ENCODE results near the gene RAPGEF1. TPM values are rescaled to one million over a fixed set of nuclear protein-coding genes. Genes with fewer than 3 reads are reported as not detected.
A peak's percentile ranks its signal among the peaks of the same experiment; 100 is the strongest.
"Not testable (repeated sequence)": the region's sequence is repeated elsewhere in the genome, so short reads cannot be mapped to it uniquely, and the experiment has no call there.

The RAPGEF1 gene
- total RNA-seq, 2 donors from 2014 or later = 170 to 175 TPM

DNA sequence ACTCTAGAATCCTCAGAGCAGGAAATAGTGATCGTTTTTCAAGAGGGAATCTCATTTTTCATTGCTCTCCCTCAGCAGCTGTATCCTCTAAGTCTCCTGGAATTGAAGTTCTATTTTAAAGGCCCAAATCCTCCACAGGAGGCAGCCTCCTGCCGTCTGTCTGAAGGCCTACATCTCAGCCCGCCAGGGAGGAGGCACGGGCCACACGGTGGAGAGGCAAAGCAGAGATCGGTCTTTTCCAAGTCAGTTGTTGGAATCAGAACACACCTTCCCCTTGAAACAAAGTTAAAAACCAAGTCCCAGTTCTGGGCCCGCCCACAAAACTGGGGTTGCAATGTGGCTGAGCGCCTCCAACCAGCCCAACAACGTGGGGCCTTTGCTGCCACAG is 68.7 kb downstream of the RAPGEF1 start:
- H3K27ac Mint-ChIP-seq = peak overlapping the region; percentile 94
- H3K4me3 Mint-ChIP-seq = peak overlapping the region; percentile 82 to 86
- ATAC-seq (replicated peaks in 1 of 2) (no peak), DNase-seq (no peak)
- peaks cover 95% of the 10 kb centered on the region for H3K4me1 Mint-ChIP-seq (ENCODE audit: low read depth)
- H3K27me3 Mint-ChIP-seq (ENCODE audit: low read depth) = no peaks in the 10 kb centered on the region
- peaks cover 3% of the 10 kb centered on the region in 2 donors for H3K36me3 Mint-ChIP-seq (ENCODE audit: insufficient read depth in 2 of 2)
- H3K9me3 Mint-ChIP-seq = no peaks in the 10 kb centered on the region

- no peaks in the 10 kb centered on the region for H3K9me3 Mint-ChIP-seq
- H3K27ac Mint-ChIP-seq = peak overlapping the region; percentile 94
- H3K27me3 Mint-ChIP-seq (ENCODE audit: low read depth) = no peaks in the 10 kb centered on the region
- ATAC-seq (replicated peaks in 1 of 2) (no peak), DNase-seq (no peak)
- peaks cover 95% of the 10 kb centered on the region for H3K4me1 Mint-ChIP-seq (ENCODE audit: low read depth)
- H3K4me3 Mint-ChIP-seq = peak overlapping the region; percentile 82 to 86
- H3K36me3 Mint-ChIP-seq (ENCODE audit: insufficient read depth in 2 of 2) = peaks cover 3% of the 10 kb centered on the region in 2 donors
These were observed 69.4 kb downstream of the RAPGEF1 start for GRCh38 chr9:131670247-131671132.

- H3K27ac Mint-ChIP-seq = peak overlapping the region; percentile 94
- no peaks in the 10 kb centered on the region for H3K27me3 Mint-ChIP-seq (ENCODE audit: low read depth)
- DNase-seq (peak; percentile 63 to 68), ATAC-seq (replicated peaks in 1 of 2) (peak; percentile 31 to 51)
- peaks cover 93% of the 10 kb centered on the region for H3K4me1 Mint-ChIP-seq (ENCODE audit: low read depth)
- peaks cover 3% of the 10 kb centered on the region in 2 donors for H3K36me3 Mint-ChIP-seq (ENCODE audit: insufficient read depth in 2 of 2)
- H3K9me3 Mint-ChIP-seq = no peaks in the 10 kb centered on the region
- H3K4me3 Mint-ChIP-seq = peak overlapping the region; percentile 82 to 86
These were observed 70.4 kb downstream of the RAPGEF1 start for GRCh38 chr9:131669269-131670157.

DNA sequence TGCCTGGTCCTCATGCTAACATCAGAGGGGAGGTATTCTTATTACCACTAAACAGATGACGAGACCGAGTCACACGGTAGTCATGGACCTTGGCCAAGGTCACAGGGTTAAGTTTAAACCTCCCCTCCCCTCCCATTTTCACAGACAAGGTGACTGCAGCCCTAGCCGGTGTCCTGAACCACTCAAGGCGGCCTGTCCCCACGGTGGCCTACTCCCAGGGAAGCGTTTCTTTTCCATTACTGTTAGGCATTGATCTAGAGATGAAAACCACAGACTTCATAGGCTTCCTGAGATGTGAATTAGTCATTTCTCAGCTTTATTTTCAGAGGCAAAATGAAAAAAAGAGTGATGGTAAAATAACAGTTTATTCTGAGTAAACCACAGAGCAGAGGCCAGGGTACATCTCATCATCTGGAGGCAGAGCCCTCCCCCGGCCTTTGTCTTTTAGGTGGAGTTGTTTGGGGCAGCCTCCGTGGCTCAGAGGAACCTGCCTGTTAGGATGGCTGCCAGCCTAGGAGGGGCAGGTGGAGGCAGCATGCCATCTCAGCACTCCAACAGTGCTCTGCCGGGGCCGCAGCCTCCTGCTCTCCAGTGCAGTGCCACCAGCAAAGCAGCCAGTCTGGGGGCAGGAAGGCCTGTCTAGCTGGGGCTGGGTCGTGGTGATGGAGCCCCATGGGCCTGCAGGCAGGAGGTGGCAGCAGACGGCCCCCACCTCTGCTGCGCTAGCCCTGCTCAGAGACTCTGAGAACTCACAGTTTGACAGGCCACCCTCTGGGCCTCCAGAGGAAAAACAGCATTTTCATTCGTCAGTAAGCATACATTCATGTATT is 71.2 kb downstream of the RAPGEF1 start:
- H3K27me3 Mint-ChIP-seq (ENCODE audit: low read depth) = no peaks in the 10 kb centered on the region
- H3K36me3 Mint-ChIP-seq (ENCODE audit: insufficient read depth in 2 of 2) = peaks cover 3% of the 10 kb centered on the region in 2 donors
- DNase-seq = peak; percentile 76 to 80
- no peaks in the 10 kb centered on the region for H3K9me3 Mint-ChIP-seq
- peak overlapping the region; percentile 82 to 86 for H3K4me3 Mint-ChIP-seq
- H3K4me1 Mint-ChIP-seq (ENCODE audit: low read depth) = peaks cover 96% of the 10 kb centered on the region
- peak overlapping the region; percentile 94 for H3K27ac Mint-ChIP-seq
- ATAC-seq (replicated peaks in 1 of 2) = peak; percentile 71 to 80

DNA sequence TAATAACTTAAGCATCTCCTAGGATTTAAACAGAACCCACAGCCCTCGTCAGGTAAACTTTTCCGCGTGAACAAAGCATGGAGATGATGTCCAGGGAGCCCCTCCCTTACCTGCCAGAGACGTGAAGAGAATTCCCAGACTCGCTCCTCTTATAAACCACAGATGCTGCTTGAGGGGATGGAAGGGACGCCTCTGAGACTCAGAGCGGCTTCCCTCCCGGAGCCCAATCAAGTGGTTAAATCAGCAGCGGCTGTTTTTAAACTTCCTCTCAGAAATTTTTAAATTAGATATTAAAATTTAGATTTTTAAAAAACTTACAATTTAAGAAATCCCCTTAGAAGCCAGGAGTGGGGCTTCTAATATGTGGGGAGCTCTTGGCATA is 71.8 kb downstream of the RAPGEF1 start:
- H3K36me3 Mint-ChIP-seq (ENCODE audit: insufficient read depth in 2 of 2) = peaks cover 3 to 5% of the 10 kb centered on the region in 2 donors
- ATAC-seq (replicated peaks in 1 of 2) (peak in 1 of 2 donors; percentile 0), DNase-seq (no peak)
- no peaks in the 10 kb centered on the region for H3K9me3 Mint-ChIP-seq
- peak overlapping the region; percentile 100 for H3K27ac Mint-ChIP-seq
- peaks cover 96% of the 10 kb centered on the region for H3K4me1 Mint-ChIP-seq (ENCODE audit: low read depth)
- H3K4me3 Mint-ChIP-seq = peak overlapping the region; percentile 62 to 97
- H3K27me3 Mint-ChIP-seq (ENCODE audit: low read depth) = no peaks in the 10 kb centered on the region

GRCh38 chr9:131667576-131667975 is 72.3 kb downstream of the RAPGEF1 start:
- Mint-ChIP-seq H3K4me1 (ENCODE audit: low read depth) (peaks cover 96% of the 10 kb centered on the region), H3K27me3 (ENCODE audit: low read depth) (no peaks in the 10 kb centered on the region), H3K9me3 (no peaks in the 10 kb centered on the region), H3K27ac (peak overlapping the region; percentile 100), H3K36me3 (ENCODE audit: insufficient read depth in 2 of 2) (peaks cover 4 to 6% of the 10 kb centered on the region in 2 donors), H3K4me3 (peak overlapping the region; percentile 62 to 97)
- peak; percentile 60 to 70 for ATAC-seq (replicated peaks in 1 of 2)
- peak; percentile 75 to 80 for DNase-seq

- Mint-ChIP-seq H3K36me3 (ENCODE audit: insufficient read depth in 2 of 2) (peaks cover 4 to 6% of the 10 kb centered on the region in 2 donors), H3K4me3 (peak overlapping the region; percentile 62 to 97), H3K4me1 (ENCODE audit: low read depth) (peaks cover 96% of the 10 kb centered on the region), H3K27ac (peak overlapping the region; percentile 100), H3K9me3 (no peaks in the 10 kb centered on the region), H3K27me3 (ENCODE audit: low read depth) (no peaks in the 10 kb centered on the region)
- ATAC-seq (replicated peaks in 1 of 2) = no peak
- no peak for DNase-seq
These were observed 73.1 kb downstream of the RAPGEF1 start for GRCh38 chr9:131666774-131667173.

GRCh38 chr9:131666029-131666428 is 73.8 kb downstream of the RAPGEF1 start:
- Mint-ChIP-seq H3K27ac (peak overlapping the region; percentile 86), H3K4me3 (peak overlapping the region; percentile 6 to 71), H3K9me3 (no peaks in the 10 kb centered on the region), H3K27me3 (ENCODE audit: low read depth) (no peaks in the 10 kb centered on the region), H3K36me3 (ENCODE audit: insufficient read depth in 2 of 2) (peaks cover 4 to 6% of the 10 kb centered on the region in 2 donors), H3K4me1 (ENCODE audit: low read depth) (peaks cover 94% of the 10 kb centered on the region)
- ATAC-seq (replicated peaks in 1 of 2) (no peak), DNase-seq (no peak)

DNA sequence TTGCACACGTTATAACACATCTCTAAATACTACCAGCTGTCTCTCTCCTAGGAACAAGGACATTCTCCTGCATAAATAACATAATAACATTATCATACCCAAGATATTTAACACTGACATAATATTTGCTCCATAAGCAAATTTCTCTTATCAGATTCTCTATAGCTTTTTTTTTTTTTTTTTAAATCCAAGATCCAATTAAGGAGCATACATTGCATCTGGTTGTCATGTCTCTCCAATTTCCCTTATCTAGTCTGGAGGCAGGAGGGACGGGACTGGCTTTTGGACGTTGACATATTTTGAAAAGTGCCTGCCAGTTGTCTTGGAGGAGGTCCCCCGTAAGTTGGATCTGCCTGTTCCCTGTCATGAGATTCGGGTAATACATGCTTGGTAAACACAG is 76.6 kb downstream of the RAPGEF1 start:
- no peaks in the 10 kb centered on the region for H3K9me3 Mint-ChIP-seq
- peaks cover 92% of the 10 kb centered on the region for H3K4me1 Mint-ChIP-seq (ENCODE audit: low read depth)
- H3K27me3 Mint-ChIP-seq (ENCODE audit: low read depth) = no peaks in the 10 kb centered on the region
- peak overlapping the region; percentile 88 for H3K27ac Mint-ChIP-seq
- peak overlapping the region; percentile 0 to 60 for H3K4me3 Mint-ChIP-seq
- ATAC-seq (replicated peaks in 1 of 2) = no peak
- H3K36me3 Mint-ChIP-seq (ENCODE audit: insufficient read depth in 2 of 2) = peaks cover 4 to 6% of the 10 kb centered on the region in 2 donors
- no peak for DNase-seq

GRCh38 chr9:131662289-131662621 is 77.6 kb downstream of the RAPGEF1 start:
- Mint-ChIP-seq H3K27ac (peak overlapping the region; percentile 88), H3K4me1 (ENCODE audit: low read depth) (peaks cover 93% of the 10 kb centered on the region), H3K4me3 (peak overlapping the region; percentile 60 to 70)
- not testable (repeated sequence) for DNase-seq; H3K27me3 Mint-ChIP-seq (ENCODE audit: low read depth); H3K36me3 Mint-ChIP-seq (ENCODE audit: insufficient read depth in 2 of 2); H3K9me3 Mint-ChIP-seq; ATAC-seq (replicated peaks in 1 of 2)

- Mint-ChIP-seq H3K36me3 (ENCODE audit: insufficient read depth in 2 of 2) (peaks cover 3 to 7% of the 10 kb centered on the region in 2 donors), H3K4me1 (ENCODE audit: low read depth) (peaks cover 93% of the 10 kb centered on the region)
- ATAC-seq (replicated peaks in 1 of 2) = peak; percentile 82 to 84
These were observed 78.1 kb downstream of the RAPGEF1 start for GRCh38 chr9:131661568-131662288.

More at GRCh38 chr9:131661568-131662288, 78.1 kb downstream of the RAPGEF1 start:
- Mint-ChIP-seq H3K4me3 (peak overlapping the region; percentile 60 to 70), H3K27me3 (ENCODE audit: low read depth) (no peaks in the 10 kb centered on the region), H3K27ac (peak overlapping the region; percentile 88), H3K9me3 (no peaks in the 10 kb centered on the region)
- peak; percentile 79 to 80 for DNase-seq
